Forelimb muscle (tissue), 1 donor: Measurements from ENCODE around the gene ADGRB2. TPM values are rescaled to one million over a fixed set of nuclear protein-coding genes. Genes with fewer than 3 reads are reported as not detected.

Experiments
- DNase-seq: peaks from one replicate; pipeline ENCODE4 v3.0.0-alpha.2; 2013; ENCODE audit warnings: low read depth
- polyA plus RNA-seq: library from polyadenylated mRNA; unstranded; fragments of 120-200 nt; gene quantifications from one replicate; pipeline ENCODE4 v1.2.1, GENCODE V29; 2013; ENCODE audit not compliant: insufficient read length

ADGRB2 gene
- 13.6 TPM for polyA plus RNA-seq

DNA sequence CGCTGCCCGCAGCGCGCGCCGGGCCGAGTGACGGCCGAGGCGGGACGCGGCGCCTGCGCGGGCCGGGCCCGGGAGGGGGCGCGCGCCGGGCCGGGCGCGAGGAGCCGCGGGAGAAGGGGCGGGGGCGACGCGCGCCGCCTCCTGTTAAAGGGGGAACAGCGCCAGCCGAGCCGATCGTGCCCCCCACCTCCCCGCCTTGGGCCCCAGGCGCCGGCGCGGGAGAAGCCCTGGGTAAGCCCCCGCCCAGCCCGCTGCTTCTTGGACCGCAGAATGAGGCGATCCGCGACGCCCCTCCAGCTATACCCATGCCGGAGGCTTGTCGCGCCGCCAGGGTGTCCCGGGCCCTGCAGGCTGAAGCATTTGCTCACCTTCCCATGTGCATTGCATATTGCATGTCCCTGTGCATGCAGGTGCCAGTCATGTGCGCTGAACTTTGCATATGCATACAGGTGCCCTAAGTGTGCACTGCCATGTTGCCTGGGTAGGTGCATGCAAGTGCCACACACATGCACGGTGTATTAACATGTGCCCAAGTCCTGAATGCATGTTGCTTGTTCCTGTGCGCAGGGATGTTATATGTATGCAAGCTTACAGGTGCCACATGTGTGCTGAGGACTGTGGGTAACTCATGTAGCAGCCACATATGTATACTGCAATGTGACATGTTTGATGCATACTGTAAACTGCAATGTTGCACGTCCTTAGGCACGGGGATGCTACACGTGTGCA lies at the start of gene ADGRB2:
Gene ADGRB2 (minus strand): TSS at position 29 of the 729 bp plus-strand sequence. CDS start 7,119 bp downstream, outside the sequence.
- no peak for DNase-seq

DNA sequence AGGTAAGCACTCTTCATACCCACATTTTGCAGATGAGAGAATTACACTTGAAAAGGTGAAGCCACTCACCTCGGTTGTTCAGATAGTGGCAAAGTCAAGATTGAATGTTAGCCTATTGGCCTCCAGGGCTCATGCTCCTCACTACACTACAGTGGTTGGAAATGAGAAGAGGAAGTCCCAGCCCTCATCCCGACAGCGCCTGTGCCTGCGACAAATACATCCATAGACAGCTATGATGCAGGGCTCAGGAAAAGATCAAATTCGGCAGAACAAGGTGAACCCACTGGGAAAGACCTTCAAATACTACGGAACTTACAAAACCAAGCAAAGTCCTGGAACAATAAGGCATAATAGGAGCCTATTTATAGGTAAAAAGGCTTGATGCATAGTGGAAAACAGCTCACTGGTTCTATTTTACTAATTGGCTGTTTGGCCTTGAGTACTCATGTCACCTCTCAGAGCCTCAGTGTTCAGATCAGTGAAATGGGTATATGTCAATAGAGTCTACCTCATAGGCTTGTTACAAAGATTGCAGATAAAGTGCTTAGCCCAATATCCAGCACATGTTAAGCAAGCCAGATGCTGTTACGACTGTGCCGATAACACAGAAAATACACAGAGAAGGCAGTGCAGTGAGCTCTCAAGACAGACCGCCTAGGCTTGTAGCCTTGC lies 48.2 kb upstream of the ADGRB2 start:
- no peak for DNase-seq

DNA sequence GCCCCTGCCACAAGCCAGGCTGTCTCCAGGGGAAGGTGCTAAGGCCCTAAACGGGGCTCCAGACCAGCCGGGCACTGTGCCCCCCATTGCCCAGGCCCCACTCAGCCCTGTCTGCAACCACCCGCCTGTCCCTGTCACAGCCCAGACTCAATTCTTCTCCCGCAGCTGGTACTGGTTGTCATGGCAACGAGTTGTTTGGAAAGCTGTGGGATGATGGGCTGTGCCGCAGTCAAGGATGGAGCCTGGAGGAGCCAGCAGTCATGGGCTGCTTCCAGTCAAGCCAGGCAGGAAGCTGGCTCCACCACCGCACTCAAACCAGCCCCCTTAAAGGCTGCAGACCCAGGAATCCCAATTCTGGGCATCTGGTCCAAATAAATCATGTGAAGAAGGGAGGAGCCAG lies 47.5 kb upstream of the ADGRB2 start:
- DNase-seq = no peak

GRCh38 chr1:31809698-31810097 lies 45.6 kb upstream of the ADGRB2 start:
- DNase-seq = no peak

DNA sequence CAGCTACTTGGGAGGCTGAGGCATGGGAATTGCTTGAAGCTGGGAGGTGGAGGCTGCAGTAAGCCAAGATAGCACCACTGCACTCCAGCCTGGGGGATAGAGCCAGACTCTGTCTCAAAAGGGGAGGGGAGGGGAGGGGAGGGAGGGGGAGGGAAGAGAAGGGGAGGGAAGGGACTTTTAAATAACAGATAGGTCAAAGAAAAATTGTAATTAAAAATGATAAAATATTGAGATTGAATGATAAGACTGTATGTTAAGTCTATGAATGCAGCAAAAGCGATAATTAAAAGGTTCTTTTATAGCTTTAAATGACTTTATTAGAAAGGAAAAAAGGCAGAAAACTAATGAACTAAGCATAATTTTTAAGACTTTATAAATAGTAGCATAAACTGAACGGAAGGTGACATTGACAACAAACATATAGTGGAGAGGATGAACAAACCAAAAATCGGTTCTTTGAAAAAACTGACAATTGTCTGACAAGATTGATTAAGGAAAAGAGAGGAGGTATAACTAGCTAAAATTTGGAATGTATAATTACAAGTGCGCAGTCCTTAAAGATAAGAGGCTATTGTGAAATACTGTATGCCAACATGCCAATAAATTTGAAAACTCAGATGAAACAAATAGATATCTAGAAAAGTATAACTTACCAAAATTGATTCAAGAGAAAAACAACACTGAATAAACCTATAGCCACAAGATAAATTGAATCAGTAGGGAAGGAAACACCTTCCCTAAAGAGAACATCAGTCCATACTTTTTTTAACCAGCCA lies 43.3 kb upstream of the ADGRB2 start:
- DNase-seq = no peak

GRCh38 chr1:31805318-31805717 lies 41.2 kb upstream of the ADGRB2 start:
- DNase-seq = no peak

DNA sequence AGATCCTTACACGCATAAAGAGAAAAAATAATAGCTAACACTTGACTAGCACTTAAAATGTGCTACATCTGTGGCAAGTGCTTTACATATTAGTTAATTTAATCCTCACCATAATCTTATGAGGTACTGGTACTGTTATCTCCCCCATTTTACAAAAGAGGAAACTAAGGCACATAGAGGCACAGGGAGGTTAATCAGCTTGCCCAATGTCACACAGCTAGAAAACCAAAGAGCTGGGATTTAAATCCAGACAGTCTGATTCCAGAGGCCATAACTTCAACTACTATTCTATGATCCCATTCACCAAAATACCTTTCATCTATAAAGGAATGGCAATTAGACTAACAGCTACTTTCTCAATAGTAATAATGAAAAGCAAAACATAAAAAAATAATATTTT lies 40.0 kb upstream of the ADGRB2 start:
- DNase-seq = no peak

DNA sequence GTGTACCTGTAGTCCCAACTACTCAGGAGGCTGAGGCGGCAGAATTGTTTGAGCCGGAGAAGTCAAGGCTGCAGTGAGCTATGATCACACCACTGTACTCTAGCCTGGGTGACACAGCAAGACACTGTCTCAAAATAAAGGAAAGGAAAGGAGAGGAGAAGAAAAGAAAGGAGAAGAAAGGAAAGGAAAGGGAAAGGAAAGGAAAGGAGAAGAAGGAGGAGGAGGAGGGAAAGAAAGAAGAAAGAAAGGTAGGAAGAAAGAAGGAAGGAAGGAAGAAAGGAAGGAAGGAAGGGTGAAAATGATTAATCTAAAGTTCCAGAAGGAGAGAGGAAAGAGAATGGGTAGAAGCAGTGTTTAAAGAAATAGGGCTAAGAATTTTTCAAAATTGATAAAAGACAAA lies 39.5 kb upstream of the ADGRB2 start:
- no peak for DNase-seq

DNA sequence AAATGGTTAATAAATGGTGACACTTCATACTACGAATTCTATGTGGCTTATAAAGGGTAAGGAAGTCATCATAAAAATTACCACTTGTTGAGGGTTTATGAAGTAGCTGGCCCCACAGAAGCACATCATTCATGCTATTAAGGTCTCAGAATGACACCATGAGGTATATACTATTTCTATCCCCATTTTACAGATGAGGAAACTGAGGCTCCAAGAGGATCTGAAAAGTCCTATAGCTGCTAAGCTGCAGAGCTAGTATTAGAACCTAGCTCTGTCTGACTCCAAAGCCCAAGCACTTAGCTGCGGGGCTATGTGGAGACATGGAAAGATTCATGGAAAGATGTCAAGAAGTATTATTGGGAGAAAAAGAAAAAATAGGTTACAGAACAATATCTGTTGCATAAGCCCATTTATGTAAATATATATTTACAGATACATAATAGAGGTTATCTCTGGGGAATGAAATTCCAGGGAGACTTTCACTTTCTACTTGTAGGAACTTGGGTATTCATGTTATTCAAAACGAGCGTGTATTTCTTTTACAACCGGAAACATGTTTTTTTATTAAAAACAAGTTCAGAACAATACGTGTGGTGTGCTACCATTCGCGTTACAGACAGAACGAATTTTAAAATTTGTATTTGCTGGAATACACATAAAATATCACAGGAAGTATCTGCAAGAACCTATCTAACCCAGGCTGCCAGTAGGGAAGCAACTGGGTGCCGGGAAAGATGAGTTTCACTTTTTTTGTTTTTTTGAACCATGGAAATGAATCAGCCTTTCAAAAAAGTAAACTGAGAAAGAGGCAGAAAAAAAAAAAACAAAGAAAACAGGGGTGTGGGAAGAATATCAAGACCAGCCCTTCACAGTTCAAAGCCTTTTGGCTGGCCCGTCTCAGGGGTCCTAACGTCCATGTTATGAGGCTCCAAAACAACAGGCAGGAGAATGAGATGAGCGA lies 38.3 kb upstream of the ADGRB2 start:
- no peak for DNase-seq

GRCh38 chr1:31801458-31801857 lies 37.3 kb upstream of the ADGRB2 start:
- no peak for DNase-seq

GRCh38 chr1:31800674-31800967 lies 36.5 kb upstream of the ADGRB2 start:
- no peak for DNase-seq

GRCh38 chr1:31799895-31800673 lies 35.9 kb upstream of the ADGRB2 start:
- no peak for DNase-seq

DNA sequence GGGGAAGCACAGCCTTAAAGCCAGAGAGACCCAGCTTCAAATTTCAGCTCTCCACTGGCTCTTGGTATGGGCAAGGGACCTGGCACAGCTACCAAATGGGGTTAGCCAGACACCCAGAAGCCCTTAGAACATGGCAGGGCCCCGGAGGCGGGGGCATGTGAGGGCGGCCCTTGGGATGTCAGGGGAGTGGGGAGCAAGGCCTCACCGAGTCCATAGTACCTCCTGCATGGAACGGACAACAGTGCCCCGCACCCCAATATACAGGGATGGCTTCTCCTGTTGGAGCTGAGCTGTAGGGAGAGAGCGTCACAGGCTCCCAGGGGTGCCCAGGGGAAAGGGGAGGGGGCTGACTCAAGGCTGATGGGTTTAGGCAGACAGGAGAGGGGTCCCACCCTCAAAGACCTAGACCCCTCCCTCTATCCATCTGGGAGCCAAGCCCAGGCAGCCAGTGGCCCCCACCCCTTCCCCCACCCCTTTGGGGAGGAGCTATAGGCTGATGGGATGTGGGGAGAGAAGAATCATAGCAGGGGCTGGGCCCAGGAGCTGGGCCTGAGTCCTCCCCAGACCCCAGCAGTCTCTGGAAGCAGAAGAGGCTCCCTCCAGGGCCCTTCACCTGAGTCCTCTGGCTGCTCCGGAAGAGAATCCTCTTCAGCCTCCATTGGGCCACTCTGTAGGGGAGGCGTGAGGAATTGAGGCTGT lies 35.2 kb upstream of the ADGRB2 start:
- DNase-seq = no peak

DNA sequence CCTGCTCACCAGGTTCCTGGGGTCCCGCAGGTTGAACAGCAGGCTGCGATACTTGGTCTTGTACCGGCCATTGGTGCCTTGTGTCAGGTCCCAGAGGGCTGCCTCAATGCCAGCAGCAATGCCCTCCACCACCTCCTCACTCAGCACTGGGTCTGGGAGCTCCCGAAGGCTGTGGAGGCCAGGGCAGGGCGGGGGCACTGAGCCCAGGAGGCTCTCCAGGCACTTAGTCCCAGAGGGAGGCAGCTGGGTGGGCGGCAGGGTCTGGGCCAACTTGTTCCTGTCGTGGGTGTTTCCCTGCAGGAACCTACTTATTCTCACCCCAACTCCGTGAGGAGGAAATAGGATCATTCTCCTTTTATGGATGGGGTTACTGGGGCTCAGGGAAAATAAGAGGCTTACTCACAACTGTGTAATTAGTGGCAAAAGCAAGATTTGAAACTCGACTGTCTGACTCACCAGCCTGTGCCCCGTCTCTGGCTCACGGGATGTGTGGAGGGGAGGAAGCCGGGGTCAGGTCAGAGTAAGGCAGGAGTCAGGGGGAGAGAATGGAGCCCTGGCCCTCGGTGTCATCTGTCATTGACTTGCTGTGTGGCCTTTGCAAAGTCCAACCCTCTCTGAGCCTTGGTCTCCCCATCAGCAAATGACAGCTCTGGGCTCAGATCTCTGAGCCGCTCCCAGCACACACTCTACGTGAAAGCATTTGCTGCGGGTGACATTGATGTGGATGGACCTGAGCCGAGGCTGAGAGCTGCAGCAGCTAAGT lies 34.5 kb upstream of the ADGRB2 start:
- DNase-seq = no peak

GRCh38 chr1:31798086-31798432 lies 33.9 kb upstream of the ADGRB2 start:
- no peak for DNase-seq

DNA sequence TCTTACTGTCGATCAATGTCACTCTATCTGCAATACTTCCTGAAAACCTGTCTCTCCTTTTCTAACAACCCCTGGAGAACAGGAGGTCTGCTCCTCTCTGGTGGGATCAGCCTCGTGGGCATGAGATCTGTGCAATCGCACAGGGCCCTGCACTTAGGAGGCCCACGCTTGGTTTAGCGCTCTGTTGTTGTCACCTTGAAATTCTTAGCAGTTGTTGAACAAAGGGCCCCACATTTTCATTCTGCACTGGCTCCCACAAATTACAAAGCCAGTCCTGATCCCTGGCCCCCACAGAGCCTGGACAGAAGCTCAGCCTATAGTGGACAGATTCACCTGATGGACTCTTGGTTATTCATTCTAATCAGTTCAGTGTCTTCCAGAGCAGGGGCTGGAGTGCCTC lies 33.1 kb upstream of the ADGRB2 start:
- DNase-seq = no peak

GRCh38 chr1:31796707-31797106 lies 32.6 kb upstream of the ADGRB2 start:
- DNase-seq = no peak

DNA sequence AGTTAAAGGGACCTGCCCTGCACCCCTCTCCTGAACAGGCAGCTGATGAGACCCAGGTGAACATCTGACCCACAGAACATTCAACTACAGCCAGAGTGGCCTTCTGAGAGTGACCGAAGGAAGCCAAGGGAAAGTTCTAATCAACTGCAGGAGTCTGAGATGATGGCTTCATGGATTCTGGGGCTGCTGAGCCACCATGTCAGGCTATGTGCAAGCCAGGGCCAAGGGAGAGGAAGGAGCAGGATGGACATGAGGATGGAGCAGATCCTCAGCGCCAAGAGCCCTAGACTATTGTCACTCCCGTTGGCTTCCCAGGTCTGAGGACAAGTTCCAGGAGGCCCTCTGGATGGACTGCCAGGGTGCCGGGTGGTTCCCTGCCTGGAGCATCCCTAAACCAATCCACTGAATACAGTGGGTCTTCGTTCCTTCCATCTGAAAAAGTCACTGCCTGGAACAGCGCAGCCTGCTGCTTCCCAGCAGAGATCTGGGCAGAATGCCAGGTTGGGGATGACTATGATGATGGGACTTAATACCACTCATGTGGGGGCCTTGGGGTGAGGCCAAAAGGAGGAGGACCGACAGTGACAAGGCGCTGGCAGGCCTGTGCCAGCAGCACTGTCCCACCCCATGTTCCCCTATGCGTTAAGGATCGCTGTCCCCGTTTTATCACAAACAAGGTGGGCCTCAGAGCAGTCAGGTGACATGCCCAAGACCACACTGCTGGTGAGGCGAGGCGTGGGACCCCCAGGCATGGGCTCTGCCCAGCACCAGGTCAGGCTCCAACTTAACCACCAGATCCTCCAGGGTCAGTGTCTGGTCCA lies 31.9 kb upstream of the ADGRB2 start:
- no peak for DNase-seq
